Activated CD4-positive, alpha-beta T cell treated with anti-CD3 and anti-CD28 coated beads, Interleukin-2, amount 50 U/mL, for 24 hours (primary cell): ENCODE measurements around the gene BCAT1.
"Not testable (repeated sequence)": the region's sequence is repeated elsewhere in the genome, so short reads cannot be mapped to it uniquely, and the experiment has no call there.

Experiments
- DNase-seq, 2 donors: peaks; one replicate each; pipeline ENCODE4 v3.0.0-alpha.2; 2020; ENCODE audit warnings: low read depth in 1 of 2, low spot score in 1 of 2

Gene BCAT1

GRCh38 chr12:24901576-24902461, 47.1 kb downstream of the BCAT1 start:
- DNase-seq: no peak

- DNase-seq: no peak
Observed at GRCh38 chr12:24900196-24900595, 48.7 kb downstream of the BCAT1 start.

- no peak for DNase-seq
Observed at GRCh38 chr12:24899503-24900075, 49.3 kb downstream of the BCAT1 start.

DNA sequence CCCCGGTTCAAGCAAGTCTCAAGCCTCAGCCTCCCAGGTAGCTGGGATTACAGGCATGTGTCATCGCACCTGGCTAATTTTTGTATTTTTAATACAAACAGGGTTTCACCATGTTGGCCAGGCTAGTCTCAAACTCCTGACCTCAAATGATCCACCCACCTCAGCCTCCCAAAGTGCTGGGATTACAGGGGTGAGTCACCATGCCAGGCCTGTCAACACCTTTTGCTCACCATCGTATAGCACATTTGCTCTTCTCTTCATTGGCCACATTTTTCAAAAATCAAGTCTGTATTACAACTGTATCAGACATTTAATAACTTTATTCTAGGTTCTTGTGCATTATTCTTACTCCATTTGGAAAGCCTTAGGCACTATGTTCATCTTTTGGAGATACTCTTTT, 50.3 kb downstream of the BCAT1 start:
- no peak for DNase-seq

DNA sequence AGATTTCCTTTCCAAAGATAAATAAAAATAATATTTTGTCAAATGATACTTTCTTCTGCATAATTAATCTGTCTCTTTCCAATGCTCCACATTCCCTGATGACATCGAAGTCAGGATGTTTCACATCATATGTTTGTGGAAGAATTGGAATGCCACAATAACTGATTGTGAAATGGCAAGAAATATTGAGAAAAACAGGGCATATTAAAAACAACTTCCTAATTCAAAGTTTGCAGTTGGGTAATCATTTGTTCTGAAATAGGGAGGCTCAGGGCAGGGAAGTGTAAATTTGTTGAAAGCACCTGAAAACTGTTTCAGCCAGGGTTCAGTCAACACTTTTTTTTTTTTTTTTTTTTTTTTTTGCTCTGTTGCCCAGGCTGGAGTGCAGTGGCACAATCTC, 50.7 kb downstream of the BCAT1 start:
- DNase-seq: no peak

DNA sequence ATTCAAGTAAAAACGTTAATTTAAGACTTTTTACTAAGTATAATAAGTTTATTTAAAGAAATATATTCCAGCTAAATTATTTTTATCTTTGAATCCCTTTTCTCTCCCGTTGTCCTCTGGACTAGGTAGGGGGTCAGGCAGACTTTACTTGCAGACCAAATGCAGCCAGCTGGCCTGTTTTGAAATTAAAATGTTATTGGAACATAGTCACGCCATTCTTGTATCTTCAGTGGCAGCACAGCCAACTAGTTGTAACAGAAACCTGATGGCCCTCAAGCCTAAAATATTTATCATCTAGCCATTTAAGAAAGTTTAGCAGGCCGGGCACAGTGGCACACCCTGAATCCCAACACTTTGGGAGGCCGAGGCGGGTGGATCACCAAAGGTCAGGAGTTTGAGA, 52.7 kb downstream of the BCAT1 start:
- DNase-seq: no peak

- no peak for DNase-seq
Observed at GRCh38 chr12:24895612-24896011, 53.3 kb downstream of the BCAT1 start.

DNA sequence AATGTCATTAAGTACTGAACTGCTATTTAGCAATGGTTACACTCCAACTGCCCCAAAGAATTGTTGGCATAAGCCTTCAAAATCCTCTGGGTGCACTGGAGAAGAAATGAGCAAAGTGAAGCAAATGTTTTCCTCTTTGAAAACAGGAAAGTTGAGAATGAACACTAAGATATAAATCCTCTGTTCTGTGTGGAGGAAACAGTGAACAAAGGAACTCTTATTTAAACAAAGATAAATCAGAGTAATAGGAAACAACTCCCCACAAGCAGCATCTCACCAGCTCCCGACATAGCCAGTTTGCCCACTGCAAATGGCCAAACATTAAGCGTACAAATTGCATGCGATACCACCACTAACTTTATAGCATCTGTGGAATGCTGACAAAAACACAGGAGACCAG, 54.0 kb downstream of the BCAT1 start:
- no peak for DNase-seq

DNA sequence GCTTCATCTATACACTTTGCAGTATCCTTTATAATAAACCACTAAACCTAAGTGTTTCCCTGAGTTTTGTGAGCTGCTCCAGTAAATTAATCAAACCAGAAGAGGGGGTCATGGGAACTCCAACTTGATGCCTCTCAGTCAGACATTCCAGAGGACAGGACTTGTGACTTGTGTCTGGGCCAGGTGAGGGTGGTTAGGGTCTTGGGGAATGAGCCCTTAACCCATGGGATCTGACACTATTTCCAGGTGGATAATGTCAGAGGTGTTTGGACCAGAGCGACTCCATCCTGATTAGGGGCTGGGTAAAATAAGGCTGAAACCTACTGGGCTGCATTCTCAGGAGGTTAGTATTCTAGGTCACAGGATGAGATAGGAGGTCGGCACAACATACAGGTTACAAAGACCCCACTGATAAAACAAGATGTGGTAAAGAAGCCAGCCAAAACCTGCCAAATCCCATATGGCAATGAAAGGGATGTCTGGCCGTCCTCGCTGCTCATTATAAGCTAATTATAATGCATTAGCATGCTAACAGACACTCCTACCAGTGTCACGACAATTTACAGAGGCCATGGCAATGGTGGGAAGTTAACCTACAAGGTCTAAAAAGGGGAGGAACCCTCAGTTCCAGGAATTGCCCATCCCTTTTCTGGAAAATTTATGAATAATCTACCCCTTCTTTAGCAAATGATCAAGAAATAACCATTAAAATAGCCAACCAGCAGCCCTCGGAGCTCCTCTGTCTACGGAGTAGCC, 58.7 kb downstream of the BCAT1 start:
- DNase-seq: no peak

DNA sequence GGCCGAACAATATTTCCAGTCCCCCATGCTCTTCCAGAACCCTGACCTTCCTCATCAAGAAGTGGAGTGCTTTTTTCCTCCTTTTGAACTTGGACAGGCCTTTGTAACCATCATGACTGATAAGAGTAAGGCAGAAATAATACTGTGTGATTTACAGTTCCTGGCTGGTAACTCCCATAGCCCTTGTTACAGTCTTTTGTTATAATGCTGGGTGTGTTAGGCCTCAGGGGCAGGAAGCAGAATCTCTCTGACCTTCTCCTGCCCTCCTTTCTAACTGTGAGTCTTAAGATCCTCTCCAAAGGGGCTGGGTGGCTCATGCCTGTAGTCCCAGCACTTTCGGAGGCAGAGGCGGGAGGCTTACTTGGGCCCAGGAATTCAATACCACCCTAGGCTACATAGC, 59.5 kb downstream of the BCAT1 start:
- DNase-seq: no peak

- no peak for DNase-seq
Observed at GRCh38 chr12:24888813-24889212, 60.1 kb downstream of the BCAT1 start.

GRCh38 chr12:24884911-24885310, 64.0 kb downstream of the BCAT1 start:
- DNase-seq: no peak

DNA sequence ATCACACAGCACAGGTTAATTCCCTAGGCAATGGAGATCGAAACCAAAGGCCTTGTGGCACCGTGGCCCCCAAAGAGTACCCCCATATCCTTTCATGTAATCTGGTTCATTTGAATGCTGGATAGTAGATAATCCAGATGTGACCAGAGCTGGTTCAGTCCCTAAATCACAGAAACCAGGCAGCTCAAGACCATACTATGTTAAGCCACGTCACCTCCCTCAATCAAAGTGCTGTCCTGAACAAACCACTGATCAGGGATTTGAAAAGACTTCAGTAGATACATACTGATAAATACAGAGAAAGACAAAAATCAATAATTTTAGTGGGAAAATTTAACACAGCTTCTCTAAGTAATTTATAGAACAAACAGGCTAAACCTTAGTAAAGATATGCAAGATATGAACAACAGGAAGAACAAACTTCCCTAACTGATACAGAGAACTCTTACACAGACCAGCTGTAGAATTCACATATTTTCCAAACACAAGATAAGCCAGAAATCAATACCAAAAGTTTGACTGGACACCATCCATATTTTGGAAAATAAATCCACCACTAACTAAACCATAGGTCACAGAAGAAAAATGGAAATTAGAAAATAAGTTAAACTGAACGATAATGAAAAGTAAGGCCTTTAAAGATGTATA, 67.1 kb downstream of the BCAT1 start:
- no peak for DNase-seq

GRCh38 chr12:24881227-24881626, 67.7 kb downstream of the BCAT1 start:
- DNase-seq: no peak

DNA sequence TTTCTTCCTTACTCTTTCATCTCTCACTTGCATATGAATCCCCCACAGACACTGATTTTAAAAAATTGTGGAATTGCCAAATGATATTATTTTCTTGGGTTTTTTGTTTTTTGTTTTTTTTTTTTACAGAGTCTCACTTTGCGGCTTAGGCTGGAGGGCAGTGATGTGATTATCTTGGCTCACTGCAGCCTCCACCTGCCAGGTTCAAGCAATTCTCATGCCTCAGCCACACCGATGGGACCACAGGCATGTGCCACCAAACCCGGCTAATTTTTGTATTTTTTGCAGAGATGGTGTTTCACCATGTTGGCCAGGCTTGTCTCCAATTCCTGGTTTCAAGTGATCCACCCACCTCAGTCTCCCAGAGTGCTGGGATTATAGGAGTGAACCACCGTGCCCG, 68.2 kb downstream of the BCAT1 start:
- no peak for DNase-seq

GRCh38 chr12:24879644-24880043, 69.3 kb downstream of the BCAT1 start:
- no peak for DNase-seq

- DNase-seq: no peak
Observed at GRCh38 chr12:24875014-24875413, 73.9 kb downstream of the BCAT1 start.

- DNase-seq: no peak
Observed at GRCh38 chr12:24872211-24872610, 76.7 kb downstream of the BCAT1 start.

- DNase-seq: not testable (repeated sequence)
Observed at GRCh38 chr12:24866139-24866538, 82.8 kb downstream of the BCAT1 start.

- DNase-seq: no peak
Observed at GRCh38 chr12:24864796-24865125, 84.1 kb downstream of the BCAT1 start.

- no peak for DNase-seq
Observed at GRCh38 chr12:24861766-24862540, 86.9 kb downstream of the BCAT1 start.
